HG02759 (cell line): ENCODE measurements around the gene GLIPR1L1.
A peak's percentile ranks its signal among the peaks of the same experiment; 100 is the strongest.

Source experiments
- ATAC-seq: cut with Tn5 transposase; IDR thresholded peaks from one replicate; pipeline ENCODE4 v1.9.1; 2021; ENCODE audit warnings: mild to moderate bottlenecking, moderate library complexity; ENCODE audit not compliant: unreplicated experiment

Gene GLIPR1L1, protein sequence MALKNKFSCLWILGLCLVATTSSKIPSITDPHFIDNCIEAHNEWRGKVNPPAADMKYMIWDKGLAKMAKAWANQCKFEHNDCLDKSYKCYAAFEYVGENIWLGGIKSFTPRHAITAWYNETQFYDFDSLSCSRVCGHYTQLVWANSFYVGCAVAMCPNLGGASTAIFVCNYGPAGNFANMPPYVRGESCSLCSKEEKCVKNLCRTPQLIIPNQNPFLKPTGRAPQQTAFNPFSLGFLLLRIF

GRCh38 chr12:75334384-75335030 is at the start of gene GLIPR1L1:
Gene GLIPR1L1, plus strand, starts transcription at chr12:75334670. Its CDS starts 59 bp downstream, at chr12:75334729.
- ATAC-seq = peak; percentile 65

- no peak for ATAC-seq
Observed at GRCh38 chr12:75288860-75289259, 45.6 kb upstream of the GLIPR1L1 start.

- ATAC-seq = no peak
Observed at GRCh38 chr12:75289753-75290152, 44.7 kb upstream of the GLIPR1L1 start.

GRCh38 chr12:75291014-75291413 is 43.5 kb upstream of the GLIPR1L1 start:
- no peak for ATAC-seq

DNA sequence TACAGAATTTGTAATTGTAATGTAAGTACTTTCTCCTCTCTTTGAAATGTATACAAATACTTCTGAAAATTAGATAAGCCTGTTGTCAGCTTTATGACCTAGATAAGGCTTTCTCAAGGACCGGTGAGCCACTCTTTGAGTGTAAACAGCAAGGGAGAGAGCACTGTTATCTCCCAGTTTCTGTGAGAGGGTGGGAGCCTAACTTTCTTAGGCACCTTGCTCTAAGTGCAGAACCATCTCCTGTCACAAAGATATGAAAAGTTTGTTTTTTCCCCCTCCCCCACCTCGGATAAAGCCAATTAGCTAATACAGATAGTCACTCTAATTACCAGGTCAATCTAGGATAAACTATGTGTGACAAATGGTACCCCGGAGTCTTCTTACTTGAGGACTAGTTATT is 40.1 kb upstream of the GLIPR1L1 start:
- no peak for ATAC-seq

GRCh38 chr12:75294797-75295196 is 39.7 kb upstream of the GLIPR1L1 start:
- ATAC-seq = no peak

DNA sequence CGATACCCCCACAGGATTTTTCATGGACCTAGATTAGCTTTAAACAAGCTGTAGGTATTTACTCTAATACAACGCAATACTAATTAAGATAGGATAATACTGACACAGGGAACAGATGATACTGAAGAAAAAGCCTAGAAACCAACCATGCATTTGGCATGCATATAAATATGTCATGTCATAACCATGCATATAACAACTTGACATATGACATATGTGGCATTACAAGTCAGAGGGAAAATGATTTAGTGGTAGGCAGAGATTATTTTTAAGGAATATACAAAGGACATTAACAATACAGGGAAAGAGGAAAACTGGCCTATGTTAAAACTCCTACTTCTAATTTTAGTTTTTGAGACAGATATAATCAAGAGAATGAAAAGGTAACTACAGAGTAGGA is 32.2 kb upstream of the GLIPR1L1 start:
- ATAC-seq = no peak

DNA sequence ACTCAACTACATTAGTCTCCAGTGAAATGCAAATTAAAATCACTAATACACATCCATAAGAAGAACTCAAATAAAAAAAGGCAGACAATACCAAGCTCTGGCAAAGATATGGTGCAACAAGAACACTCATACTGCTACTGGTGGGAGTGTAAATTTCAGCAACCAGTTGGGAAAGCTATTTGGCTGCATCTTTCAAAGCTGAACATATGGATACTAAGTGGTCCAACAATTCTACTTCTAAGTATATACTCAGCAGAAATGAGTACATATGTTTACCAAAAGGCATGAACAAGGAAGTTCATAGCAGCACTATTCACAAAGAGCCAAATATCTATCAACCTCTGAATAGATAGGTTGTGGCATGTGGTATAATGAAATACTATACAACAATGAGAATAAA is 31.7 kb upstream of the GLIPR1L1 start:
- ATAC-seq = no peak

GRCh38 chr12:75305412-75306332 is 28.8 kb upstream of the GLIPR1L1 start:
- ATAC-seq = no peak

DNA sequence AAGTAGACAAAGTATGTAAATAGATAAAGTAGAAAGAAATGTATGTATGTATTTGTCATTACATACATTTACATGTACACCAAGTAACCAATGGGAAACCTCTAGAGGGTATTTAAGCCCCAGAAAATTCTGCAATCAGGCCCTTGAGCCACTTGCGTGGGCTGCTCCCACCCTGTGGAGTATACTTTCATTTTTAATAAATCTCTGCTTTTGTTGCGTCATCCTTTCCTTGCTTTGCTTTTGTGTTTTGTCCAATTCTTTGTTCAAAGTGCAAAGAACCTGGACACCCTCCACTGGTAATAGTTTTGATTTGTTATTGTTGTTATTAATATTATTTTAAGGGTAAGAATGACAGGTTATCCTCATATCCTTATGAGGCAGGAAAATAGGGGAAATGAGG is 26.2 kb upstream of the GLIPR1L1 start:
- no peak for ATAC-seq

GRCh38 chr12:75311369-75311768 is 23.1 kb upstream of the GLIPR1L1 start:
- no peak for ATAC-seq

- no peak for ATAC-seq
Observed at GRCh38 chr12:75315518-75315917, 19.0 kb upstream of the GLIPR1L1 start.

DNA sequence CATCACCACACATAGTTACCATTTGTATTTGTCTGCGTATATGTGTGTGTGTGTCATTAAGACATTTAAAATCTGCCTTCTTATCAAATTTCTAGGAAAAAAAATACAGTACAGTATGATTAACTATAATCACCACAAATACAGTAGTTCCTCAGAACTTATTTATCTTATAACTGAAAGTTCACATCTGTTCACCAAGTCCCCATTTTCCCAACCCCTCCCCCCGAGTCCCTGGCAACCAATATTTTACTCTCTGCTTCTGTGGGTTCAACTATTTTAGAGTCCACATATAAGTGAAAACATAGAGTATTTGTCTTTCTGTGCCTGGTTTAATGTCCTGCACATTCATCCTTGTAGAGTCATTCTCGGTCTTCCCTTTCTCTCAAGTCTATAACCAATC is 16.7 kb upstream of the GLIPR1L1 start:
- ATAC-seq = no peak

DNA sequence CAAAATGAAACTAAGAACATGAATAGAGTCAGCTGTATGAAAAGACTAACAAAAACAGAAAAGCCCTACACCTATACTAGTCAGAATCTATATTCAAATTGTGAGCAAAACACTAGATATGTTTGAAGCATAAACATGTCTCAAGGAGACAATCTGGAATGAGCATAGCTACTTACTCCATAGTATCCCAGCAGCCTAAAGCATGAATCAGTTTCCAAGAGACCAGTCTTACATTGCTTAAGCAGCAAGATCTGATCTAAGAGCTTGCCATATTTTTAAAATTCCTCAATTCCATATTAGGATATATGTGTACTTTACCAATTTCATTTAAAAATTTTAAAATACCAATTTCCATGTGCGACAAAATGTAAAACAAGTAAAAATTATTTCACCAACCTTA is 12.0 kb upstream of the GLIPR1L1 start:
- ATAC-seq = no peak

DNA sequence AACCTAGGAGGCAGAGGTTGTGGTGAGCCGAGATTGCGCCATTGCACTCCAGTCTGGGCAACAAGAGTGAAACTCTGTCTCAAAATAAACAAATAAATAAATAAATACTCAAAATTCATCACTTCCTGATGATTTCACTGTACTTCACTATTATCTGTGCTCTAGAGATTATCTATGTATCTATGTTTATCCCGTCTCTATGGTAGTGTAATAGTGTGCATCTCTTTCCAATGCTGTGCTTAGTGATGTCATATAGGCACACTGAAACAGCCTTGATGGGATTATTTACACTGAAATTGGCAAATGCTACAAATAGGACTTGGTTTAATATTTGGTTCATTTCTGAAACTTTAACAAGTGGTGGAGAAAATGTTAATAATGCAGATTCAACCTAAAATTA is 10.8 kb upstream of the GLIPR1L1 start:
- ATAC-seq = no peak

DNA sequence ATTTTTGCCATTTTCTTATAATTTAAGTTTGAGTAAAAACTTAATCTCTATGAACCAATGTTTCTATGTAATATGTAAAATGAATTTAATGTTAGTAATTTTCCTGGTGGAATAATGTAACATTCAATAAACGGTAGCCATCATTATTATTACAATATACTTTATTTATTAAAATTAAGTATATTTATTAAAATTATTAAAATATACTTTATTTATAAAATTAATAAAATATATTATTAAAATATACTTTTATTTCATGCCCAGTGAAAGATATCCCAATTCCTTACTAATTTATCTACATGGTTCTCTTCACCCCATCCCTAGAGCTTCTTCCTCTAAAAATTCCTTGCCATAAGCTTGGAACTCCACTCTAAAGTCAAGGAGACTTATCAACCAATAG is 6.8 kb upstream of the GLIPR1L1 start:
- no peak for ATAC-seq

DNA sequence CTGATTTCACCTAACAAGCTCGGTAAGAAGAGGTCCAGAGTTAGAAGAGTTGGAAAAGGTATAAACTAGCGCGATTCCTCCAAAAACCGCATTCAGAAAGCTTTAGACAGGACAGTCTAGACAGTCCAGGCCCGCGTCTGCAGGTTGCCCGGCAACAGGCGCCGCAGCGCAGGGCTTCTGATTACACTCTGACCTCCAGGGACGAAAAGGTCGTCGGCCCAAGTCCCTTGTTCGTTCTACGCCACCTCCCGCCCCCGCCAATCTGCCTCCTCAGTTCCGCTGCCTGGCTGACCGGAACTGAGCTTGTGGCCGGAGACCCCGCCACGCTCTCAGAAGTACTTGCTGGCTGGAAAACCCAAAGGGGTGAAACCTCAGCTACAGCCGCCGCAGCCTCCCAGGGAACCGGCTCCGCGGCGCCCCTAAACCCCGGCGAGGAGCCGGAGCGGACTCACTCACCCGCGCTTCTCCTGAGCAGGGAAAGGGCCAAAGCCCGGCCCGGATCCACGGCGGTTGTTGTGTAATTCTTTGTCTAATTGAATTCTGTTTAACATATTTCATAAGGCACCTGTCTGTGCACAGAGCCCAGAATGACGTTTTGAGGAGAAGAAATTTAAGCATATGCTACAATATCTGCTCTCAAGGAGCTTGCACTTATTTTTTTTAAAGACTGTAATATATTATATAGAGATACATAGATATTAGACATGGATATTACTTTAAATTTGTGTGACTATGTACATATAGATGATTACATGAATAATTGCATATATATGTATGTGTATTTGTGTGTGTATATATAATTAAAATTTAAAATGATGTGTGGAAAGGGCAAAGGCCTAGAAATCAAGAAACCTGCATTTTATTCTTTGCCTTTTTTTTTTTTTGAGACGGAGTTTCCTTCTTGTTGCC is 4.3 kb upstream of the GLIPR1L1 start, which contains the start of gene CAPS2:
Gene CAPS2, minus strand, starts transcription at position 407 of the 909 bp plus-strand sequence. CDS start 3,826 bp downstream, outside the sequence.
- ATAC-seq = peak; percentile 90

- peak; percentile 40 for ATAC-seq
Observed at GRCh38 chr12:75337905-75338304, 3.4 kb downstream of the GLIPR1L1 start.

GRCh38 chr12:75341873-75342272 is 7.4 kb downstream of the GLIPR1L1 start:
- no peak for ATAC-seq

GRCh38 chr12:75345531-75345930 is 11.1 kb downstream of the GLIPR1L1 start:
- no peak for ATAC-seq
